Left lobe of liver (tissue), 2 donors: ENCODE data around the gene TMEM117. TPM values are rescaled to one million over a fixed set of nuclear protein-coding genes. Genes with fewer than 3 reads are reported as not detected.
A peak's percentile ranks its signal among the peaks of the same experiment; 100 is the strongest.

Source experiments
- ATAC-seq: fragments of 200-7000 bp; cut with Tn5 transposase; one replicate; pipeline ENCODE4 v1.9.1; 2020; ENCODE audit warnings: mild to moderate bottlenecking, moderate library complexity
- DNase-seq: peaks from one replicate; pipeline ENCODE4 v3.0.0-alpha.2; 2020; ENCODE audit warnings: low spot score
- total RNA-seq: library from RNA; stranded (reverse); gene quantifications from one replicate; pipeline ENCODE4 v1.2.1, GENCODE V29; 2021
- donor health status: DM: no; HTN: no; CAD: no; lungs with moderate emphysema.
- donor health status: DM: no; HTN: yes; CAD: no.

TMEM117 gene
- total RNA-seq, 1 donor from 2014 or later = 2.8 TPM

- DNase-seq (no peak), ATAC-seq (peak; percentile 90)
These were observed 46.8 kb downstream of the TMEM117 start for GRCh38 chr12:43882578-43883178.

GRCh38 chr12:43883311-43883710 lies 47.4 kb downstream of the TMEM117 start:
- ATAC-seq = no peak

GRCh38 chr12:43883748-43884147 lies 47.9 kb downstream of the TMEM117 start:
- no peak for ATAC-seq

More at GRCh38 chr12:43883311-43883710, 47.4 kb downstream of the TMEM117 start:
- DNase-seq = no peak

GRCh38 chr12:43884683-43885410 lies 49.0 kb downstream of the TMEM117 start:
- DNase-seq = no peak
- no peak for ATAC-seq

More at GRCh38 chr12:43883748-43884147, 47.9 kb downstream of the TMEM117 start:
- DNase-seq = no peak

GRCh38 chr12:43887397-43887796 lies 51.5 kb downstream of the TMEM117 start:
- DNase-seq (no peak), ATAC-seq (no peak)

GRCh38 chr12:43891856-43892574 lies 56.1 kb downstream of the TMEM117 start:
- DNase-seq (no peak), ATAC-seq (no peak)

- DNase-seq = no peak
- ATAC-seq = no peak
These were observed 57.8 kb downstream of the TMEM117 start for GRCh38 chr12:43893670-43894069.

- ATAC-seq (no peak), DNase-seq (no peak)
These were observed 59.8 kb downstream of the TMEM117 start for GRCh38 chr12:43895580-43896206.

- DNase-seq (no peak), ATAC-seq (no peak)
These were observed 60.6 kb downstream of the TMEM117 start for GRCh38 chr12:43896496-43896895.

- no peak for ATAC-seq
- no peak for DNase-seq
These were observed 62.6 kb downstream of the TMEM117 start for GRCh38 chr12:43898474-43898873.

GRCh38 chr12:43899574-43899973 lies 63.7 kb downstream of the TMEM117 start:
- ATAC-seq (no peak), DNase-seq (no peak)

GRCh38 chr12:43903686-43904085 lies 67.8 kb downstream of the TMEM117 start:
- DNase-seq (no peak), ATAC-seq (no peak)

GRCh38 chr12:43912859-43913258 lies 77.0 kb downstream of the TMEM117 start:
- ATAC-seq = no peak
- no peak for DNase-seq

- ATAC-seq (no peak), DNase-seq (no peak)
These were observed 78.5 kb downstream of the TMEM117 start for GRCh38 chr12:43914391-43914790.

- DNase-seq (no peak), ATAC-seq (peak; percentile 65)
These were observed 79.1 kb downstream of the TMEM117 start for GRCh38 chr12:43914923-43915468.

- no peak for DNase-seq
- no peak for ATAC-seq
These were observed 82.0 kb downstream of the TMEM117 start for GRCh38 chr12:43917896-43918295.

GRCh38 chr12:43921666-43922337 lies 85.9 kb downstream of the TMEM117 start:
- no peak for ATAC-seq
- DNase-seq = no peak

- DNase-seq = no peak
- no peak for ATAC-seq
These were observed 94.2 kb downstream of the TMEM117 start for GRCh38 chr12:43930032-43930431.

GRCh38 chr12:43931187-43931586 lies 95.3 kb downstream of the TMEM117 start:
- DNase-seq = no peak
- no peak for ATAC-seq

- DNase-seq = no peak
These were observed 99.7 kb downstream of the TMEM117 start for GRCh38 chr12:43935581-43935980.

GRCh38 chr12:43937947-43938346 lies 102.1 kb downstream of the TMEM117 start:
- no peak for DNase-seq
- no peak for ATAC-seq

More at GRCh38 chr12:43935581-43935980, 99.7 kb downstream of the TMEM117 start:
- ATAC-seq = no peak
